Effector memory CD8-positive, alpha-beta T cell (primary cell): ENCODE results near the gene GLI3.

Experiments
- ATAC-seq: fragments of 150-1000 bp; cut with Tn5 transposase; replicated peaks from 2 replicates; pipeline ENCODE4 v1.10.0; 2021; ENCODE audit warnings: mild to moderate bottlenecking, moderate library complexity
- DNase-seq, 3 experiments: peaks; one replicate each; pipeline ENCODE4 v3.0.0; 2021
- H3K27ac Mint-ChIP-seq, 2 donors: one replicate each; pipeline ENCODE4 v1.8.0; 2022; ENCODE audit warnings: mild to moderate bottlenecking in 2 of 2, mixed read lengths in 2 of 2, moderate library complexity in 2 of 2
- H3K27me3 Mint-ChIP-seq, 2 donors: one replicate each; pipeline ENCODE4 v1.8.0; 2022; ENCODE audit warnings: mixed read lengths in 2 of 2
- H3K36me3 Mint-ChIP-seq: one replicate; pipeline ENCODE4 v1.8.0; 2022; ENCODE audit warnings: mild to moderate bottlenecking, moderate library complexity, mixed read lengths; ENCODE audit not compliant: insufficient read depth
- H3K4me1 Mint-ChIP-seq, 2 donors: one replicate each; pipeline ENCODE4 v1.8.0; 2022; ENCODE audit warnings: low read depth in 2 of 2, mixed read lengths in 2 of 2
- H3K4me3 Mint-ChIP-seq, 2 donors: one replicate each; pipeline ENCODE4 v1.8.0; 2022; ENCODE audit warnings: mild to moderate bottlenecking in 2 of 2, mixed read lengths in 2 of 2, moderate library complexity in 2 of 2
- H3K9me3 Mint-ChIP-seq, 2 donors: one replicate each; pipeline ENCODE4 v1.8.0; 2022; ENCODE audit warnings: mixed read lengths in 2 of 2

The GLI3 gene

DNA sequence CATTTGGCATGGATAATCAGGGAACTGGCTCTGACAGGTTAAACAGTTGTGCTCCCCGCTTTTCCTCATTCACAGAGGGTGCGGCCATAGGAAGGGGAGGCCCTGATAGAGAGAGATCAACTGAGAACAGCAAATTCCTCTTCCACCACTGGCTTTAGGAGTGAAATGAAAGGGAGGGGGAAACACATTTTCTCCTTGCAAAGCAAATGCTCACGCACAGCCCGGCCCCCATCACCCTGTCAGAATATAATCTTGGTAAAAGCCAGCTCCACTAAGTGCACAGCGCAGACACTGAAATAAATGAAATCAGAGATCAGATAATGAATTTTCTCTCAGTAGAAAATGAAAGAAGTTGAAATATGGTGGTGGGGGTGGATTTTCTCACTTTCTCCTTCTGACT, 187.2 kb downstream of the GLI3 start:
- ATAC-seq (no peak), DNase-seq (no peak)
- H3K27me3 Mint-ChIP-seq, result peaks cover 0 to 8% of the 10 kb centered on the region in 2 donors
- no peaks in the 10 kb centered on the region for H3K4me1 Mint-ChIP-seq
- H3K27ac Mint-ChIP-seq, result no peak overlapping the region
- H3K36me3 Mint-ChIP-seq, result no peaks in the 10 kb centered on the region
- H3K4me3 Mint-ChIP-seq, result no peak overlapping the region
- no peaks in the 10 kb centered on the region for H3K9me3 Mint-ChIP-seq

DNA sequence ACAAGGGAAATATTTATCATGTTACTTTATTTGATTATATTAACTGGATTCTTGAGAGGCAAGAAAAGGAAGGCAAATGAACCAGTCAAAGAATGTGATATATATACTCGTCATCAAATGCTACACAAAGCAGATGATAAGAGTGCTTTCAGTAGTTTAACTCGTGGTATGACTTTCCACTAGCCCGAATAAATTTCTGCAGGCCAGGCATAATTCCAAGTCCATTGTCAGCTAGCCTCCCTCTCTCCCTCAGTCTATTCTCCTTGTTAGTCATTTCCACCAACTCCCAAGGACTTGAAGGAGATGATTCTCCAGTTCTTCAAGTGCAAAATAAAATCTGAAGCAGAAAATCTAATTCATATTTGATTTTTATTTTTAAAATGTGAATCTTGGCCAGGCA, 190.5 kb downstream of the GLI3 start:
- H3K4me1 Mint-ChIP-seq, result no peaks in the 10 kb centered on the region
- no peak overlapping the region for H3K27ac Mint-ChIP-seq
- H3K36me3 Mint-ChIP-seq, result no peaks in the 10 kb centered on the region
- peaks cover 0 to 8% of the 10 kb centered on the region in 2 donors for H3K27me3 Mint-ChIP-seq
- DNase-seq (no peak), ATAC-seq (no peak)
- no peak overlapping the region for H3K4me3 Mint-ChIP-seq
- H3K9me3 Mint-ChIP-seq, result no peaks in the 10 kb centered on the region

DNA sequence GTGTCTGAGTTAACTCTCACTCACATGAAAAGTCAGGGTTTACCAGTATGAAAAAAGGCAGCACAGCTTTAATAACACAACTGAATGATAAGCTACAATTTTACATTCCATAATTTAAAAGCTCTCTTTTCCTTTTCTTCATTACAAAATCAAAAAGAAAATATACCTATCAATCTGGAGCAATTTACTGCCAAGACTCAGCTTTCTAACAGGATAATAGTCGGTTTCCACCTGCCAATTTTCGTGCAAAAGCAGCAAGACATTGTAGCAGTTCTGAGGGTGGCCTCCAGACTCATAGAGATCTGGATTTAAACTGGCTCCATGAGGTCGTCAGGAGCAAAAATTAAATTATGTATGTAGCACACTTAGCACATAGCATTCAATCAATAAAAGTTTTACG, 191.0 kb downstream of the GLI3 start:
- H3K27me3 Mint-ChIP-seq, result peaks cover 0 to 8% of the 10 kb centered on the region in 2 donors
- H3K27ac Mint-ChIP-seq, result no peak overlapping the region
- H3K4me3 Mint-ChIP-seq, result no peak overlapping the region
- no peak for ATAC-seq
- H3K36me3 Mint-ChIP-seq, result no peaks in the 10 kb centered on the region
- H3K4me1 Mint-ChIP-seq, result no peaks in the 10 kb centered on the region
- DNase-seq, result no peak
- no peaks in the 10 kb centered on the region for H3K9me3 Mint-ChIP-seq

DNA sequence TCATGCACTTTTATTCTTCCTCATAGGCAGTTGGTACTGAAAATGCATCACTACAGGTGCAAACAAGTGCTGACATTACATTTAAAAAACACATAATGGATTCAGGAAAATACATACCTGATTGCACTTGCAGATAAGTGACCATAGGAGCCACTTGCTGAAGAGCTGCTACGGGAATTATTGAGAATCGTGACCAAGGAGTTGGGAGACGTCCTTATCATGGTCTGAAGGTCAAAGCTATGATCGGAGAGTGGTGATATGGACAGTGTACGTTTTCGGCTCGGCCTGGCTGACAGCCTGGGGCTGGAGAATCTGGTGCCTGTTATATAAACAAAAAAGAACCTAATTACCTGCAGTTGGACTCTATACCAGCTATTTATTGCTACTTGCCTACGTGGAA, 197.1 kb downstream of the GLI3 start:
- ATAC-seq, result no peak

DNA sequence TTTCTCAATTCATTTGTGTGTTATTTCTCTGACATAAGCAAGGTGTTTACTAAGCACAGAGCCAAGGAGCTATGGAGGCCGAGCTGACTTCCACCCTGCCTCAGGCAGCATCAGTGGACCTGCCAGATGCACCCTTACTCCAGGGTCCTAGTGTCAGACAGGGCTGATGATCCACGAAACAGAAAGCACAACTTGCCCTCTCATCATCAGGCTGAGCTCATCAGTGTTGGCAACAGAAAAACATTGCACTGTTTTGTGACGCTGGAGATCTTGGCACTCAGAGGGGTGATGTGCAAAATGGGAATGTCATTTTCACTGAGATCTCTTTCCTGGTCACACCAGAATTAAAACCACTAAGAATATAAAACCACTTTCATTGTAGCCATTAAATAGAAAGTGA, 201.8 kb downstream of the GLI3 start:
- ATAC-seq (no peak), DNase-seq (no peak)
- H3K4me1 Mint-ChIP-seq, result no peaks in the 10 kb centered on the region
- H3K36me3 Mint-ChIP-seq, result no peaks in the 10 kb centered on the region
- no peak overlapping the region for H3K27ac Mint-ChIP-seq
- H3K9me3 Mint-ChIP-seq, result no peaks in the 10 kb centered on the region
- no peak overlapping the region for H3K4me3 Mint-ChIP-seq
- H3K27me3 Mint-ChIP-seq, result peaks cover 0 to 8% of the 10 kb centered on the region in 2 donors

More for the DNA sequence above, 197.1 kb downstream of the GLI3 start:
- no peak overlapping the region for H3K27ac Mint-ChIP-seq
- H3K9me3 Mint-ChIP-seq, result no peaks in the 10 kb centered on the region
- H3K27me3 Mint-ChIP-seq, result peaks cover 0 to 8% of the 10 kb centered on the region in 2 donors
- H3K4me3 Mint-ChIP-seq, result no peak overlapping the region
- DNase-seq, result no peak
- no peaks in the 10 kb centered on the region for H3K36me3 Mint-ChIP-seq
- no peaks in the 10 kb centered on the region for H3K4me1 Mint-ChIP-seq

DNA sequence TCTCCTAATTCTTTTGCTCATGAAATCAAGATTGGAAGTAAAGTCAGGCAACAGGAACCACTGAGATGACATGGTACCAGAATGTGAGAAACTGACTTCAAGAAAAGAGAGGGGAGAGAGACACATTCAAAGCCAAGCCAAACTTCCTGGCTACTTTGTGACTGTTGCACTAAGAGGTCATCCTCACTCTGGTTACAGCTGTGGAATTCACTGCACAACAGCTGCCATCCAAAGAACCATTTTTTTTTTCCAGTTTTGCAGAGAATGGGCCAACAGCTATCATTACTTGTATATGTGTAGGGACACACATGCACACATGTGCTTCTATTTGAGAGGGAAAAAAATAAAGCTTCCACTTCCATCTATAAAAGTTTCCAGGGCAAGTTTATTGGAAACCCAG, 203.5 kb downstream of the GLI3 start:
- DNase-seq, result no peak
- H3K27me3 Mint-ChIP-seq, result peaks cover 0 to 19% of the 10 kb centered on the region in 2 donors
- no peak overlapping the region for H3K4me3 Mint-ChIP-seq
- ATAC-seq, result no peak
- H3K4me1 Mint-ChIP-seq, result no peaks in the 10 kb centered on the region
- no peaks in the 10 kb centered on the region for H3K9me3 Mint-ChIP-seq
- H3K36me3 Mint-ChIP-seq, result no peaks in the 10 kb centered on the region
- no peak overlapping the region for H3K27ac Mint-ChIP-seq

DNA sequence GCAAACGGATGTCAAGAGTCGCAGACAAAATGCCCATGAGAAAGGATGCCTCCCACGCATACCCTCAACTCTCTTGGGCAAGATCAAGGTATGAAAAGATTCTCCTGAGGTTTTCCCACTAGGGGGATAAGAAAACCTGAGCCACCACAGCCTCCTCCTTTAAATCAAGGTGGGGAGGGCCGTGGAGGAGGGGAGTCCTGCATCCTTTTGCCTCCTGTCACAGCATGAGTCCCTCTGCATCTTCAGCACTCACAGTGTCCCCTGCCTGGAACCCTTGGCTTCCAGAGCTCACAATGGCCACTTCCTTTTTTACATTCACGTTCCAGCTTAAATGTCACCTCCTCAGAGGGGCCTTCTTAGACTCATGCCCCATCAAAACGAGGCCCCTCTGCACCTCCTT, 207.6 kb downstream of the GLI3 start:
- H3K9me3 Mint-ChIP-seq, result no peaks in the 10 kb centered on the region
- H3K36me3 Mint-ChIP-seq, result no peaks in the 10 kb centered on the region
- DNase-seq (no peak), ATAC-seq (no peak)
- no peak overlapping the region for H3K27ac Mint-ChIP-seq
- H3K4me3 Mint-ChIP-seq, result no peak overlapping the region
- H3K4me1 Mint-ChIP-seq, result no peaks in the 10 kb centered on the region
- H3K27me3 Mint-ChIP-seq, result peaks cover 0 to 11% of the 10 kb centered on the region in 2 donors

DNA sequence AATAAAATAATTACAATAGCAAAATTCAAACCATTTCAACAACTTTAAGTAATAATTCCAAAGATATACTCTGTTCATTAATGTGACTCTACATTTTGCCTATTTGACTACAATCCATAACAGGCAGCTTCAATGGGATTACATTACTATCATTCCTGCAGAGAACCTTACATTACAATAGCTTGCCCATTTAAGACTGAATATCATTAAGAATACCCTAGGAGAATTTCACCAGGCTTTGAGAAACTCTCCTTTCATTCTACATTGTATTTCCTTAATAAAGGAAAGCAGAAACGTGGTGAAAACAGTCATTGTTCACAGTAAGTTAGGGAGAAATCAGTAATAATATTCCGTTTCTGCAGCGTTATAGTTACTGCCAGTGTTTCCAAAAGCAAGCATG, 209.5 kb downstream of the GLI3 start:
- ATAC-seq (no peak), DNase-seq (no peak)
- H3K27me3 Mint-ChIP-seq, result peaks cover 0 to 11% of the 10 kb centered on the region in 2 donors
- no peaks in the 10 kb centered on the region for H3K9me3 Mint-ChIP-seq
- H3K27ac Mint-ChIP-seq, result no peak overlapping the region
- no peaks in the 10 kb centered on the region for H3K4me1 Mint-ChIP-seq
- H3K36me3 Mint-ChIP-seq, result no peaks in the 10 kb centered on the region
- H3K4me3 Mint-ChIP-seq, result no peak overlapping the region

DNA sequence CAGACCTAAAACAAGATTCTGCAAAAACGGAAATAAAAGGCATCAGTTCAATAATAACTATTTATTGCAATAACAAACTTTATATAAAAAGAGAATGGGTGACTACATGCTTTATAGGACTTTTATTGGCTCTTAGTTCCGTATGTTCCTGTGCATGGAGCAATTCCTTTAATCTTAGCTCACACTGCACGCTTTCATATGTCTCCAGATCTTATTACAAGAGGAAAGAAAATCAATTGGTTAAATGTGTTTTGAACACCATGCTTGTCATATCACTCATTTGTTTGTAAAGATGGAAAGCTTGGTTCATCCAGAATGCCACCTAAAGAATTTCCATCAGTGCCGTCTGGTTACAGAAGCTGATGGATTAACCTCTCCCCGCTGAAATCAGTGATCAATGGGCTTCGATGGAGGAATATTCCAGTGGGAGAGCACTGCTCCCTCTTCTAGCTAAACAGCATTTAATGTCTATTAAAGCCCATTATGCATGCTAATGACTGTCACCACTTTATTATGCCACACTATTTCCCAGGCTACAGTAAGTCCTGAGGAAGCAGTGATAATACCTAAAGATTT, 210.3 kb downstream of the GLI3 start:
- Mint-ChIP-seq H3K4me3 (no peak overlapping the region), H3K27ac (no peak overlapping the region), H3K9me3 (no peaks in the 10 kb centered on the region), H3K27me3 (peaks cover 0 to 11% of the 10 kb centered on the region in 2 donors), H3K4me1 (no peaks in the 10 kb centered on the region), H3K36me3 (no peaks in the 10 kb centered on the region)
- no peak for DNase-seq
- ATAC-seq, result no peak

DNA sequence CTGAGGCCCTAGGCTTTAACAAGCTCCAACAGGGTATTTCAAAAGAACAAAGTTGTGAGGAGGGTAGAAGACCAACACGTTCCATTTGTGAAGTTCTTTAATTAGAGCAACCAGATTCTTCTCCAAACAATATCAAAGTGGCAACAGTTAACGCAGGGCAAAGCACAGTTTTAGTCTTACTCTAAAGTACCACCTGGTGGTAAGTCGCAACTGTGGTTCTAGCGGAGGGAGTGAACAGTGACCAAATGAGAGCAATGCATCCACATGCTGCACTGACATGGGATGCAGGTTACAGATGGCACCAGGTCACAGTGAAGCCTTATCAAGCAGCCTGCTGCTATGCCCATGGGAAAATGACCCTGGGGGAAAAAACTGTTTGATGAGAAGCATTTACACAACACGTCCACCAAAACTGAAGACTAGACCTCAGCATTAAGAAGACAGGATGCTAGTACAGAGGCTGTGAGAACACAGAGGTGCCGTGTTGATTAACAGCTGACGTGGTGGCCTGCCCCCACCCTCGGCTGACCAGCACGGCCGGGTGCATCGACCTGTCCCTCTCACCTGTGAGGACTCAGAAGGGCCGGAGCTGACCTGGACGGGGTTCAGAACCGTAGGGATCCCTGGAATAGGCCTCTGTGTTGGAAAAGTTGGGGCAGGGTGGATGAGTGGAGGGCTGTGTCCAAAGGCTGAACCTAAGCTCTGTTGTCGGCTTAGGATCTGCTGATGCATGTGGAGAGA, 211.2 kb downstream of the GLI3 start:
- Mint-ChIP-seq H3K27me3 (peaks cover 0 to 11% of the 10 kb centered on the region in 2 donors), H3K36me3 (no peaks in the 10 kb centered on the region), H3K27ac (no peak overlapping the region), H3K9me3 (no peaks in the 10 kb centered on the region), H3K4me3 (no peak overlapping the region), H3K4me1 (no peaks in the 10 kb centered on the region)
- no peak for ATAC-seq
- DNase-seq, result no peak

DNA sequence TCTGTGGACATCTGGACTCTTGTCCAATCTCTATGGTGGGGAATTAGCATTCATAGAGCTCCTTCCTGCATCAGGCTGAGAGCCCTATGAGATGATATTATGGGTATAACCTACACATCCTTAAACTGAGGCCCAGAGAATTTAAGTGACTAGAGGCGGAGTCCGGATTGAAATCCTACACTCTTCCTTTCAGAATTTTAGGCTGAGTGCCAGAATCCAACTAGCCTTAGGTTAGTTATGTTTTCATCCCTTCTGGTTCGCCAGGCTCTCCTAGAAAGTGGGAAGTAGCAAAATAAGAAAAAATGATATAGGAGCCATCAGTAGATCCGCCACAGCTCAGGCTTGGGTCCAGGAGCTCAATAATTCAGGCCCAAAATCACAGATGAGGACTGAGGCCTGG, 212.5 kb downstream of the GLI3 start:
- H3K36me3 Mint-ChIP-seq, result no peaks in the 10 kb centered on the region
- H3K9me3 Mint-ChIP-seq, result no peaks in the 10 kb centered on the region
- no peak overlapping the region for H3K4me3 Mint-ChIP-seq
- H3K27ac Mint-ChIP-seq, result no peak overlapping the region
- H3K27me3 Mint-ChIP-seq, result peaks cover 0 to 4% of the 10 kb centered on the region in 2 donors
- no peak for DNase-seq
- no peaks in the 10 kb centered on the region for H3K4me1 Mint-ChIP-seq
- no peak for ATAC-seq

DNA sequence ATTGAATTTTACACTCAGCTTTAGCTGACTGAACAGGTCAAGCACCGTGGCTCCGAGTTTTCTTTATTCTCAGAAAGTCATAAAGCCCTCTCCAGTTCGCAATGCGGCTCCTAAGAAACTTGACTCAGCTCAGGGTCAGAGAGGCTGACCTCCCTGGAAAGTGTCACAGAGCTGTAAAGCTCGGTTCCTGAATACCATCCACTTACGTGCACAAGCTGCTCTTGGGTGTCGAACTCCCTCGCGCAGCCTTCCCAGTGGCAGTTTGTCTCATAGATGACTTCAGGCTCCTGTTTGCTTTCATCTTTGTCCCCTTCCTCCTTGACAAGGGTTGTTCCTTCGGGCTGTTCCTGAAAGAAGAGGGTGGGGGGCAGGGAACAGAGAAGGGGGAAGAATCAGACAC, 213.7 kb downstream of the GLI3 start:
- Mint-ChIP-seq H3K27ac (no peak overlapping the region), H3K36me3 (no peaks in the 10 kb centered on the region), H3K27me3 (no peaks in the 10 kb centered on the region), H3K4me1 (no peaks in the 10 kb centered on the region), H3K4me3 (no peak overlapping the region), H3K9me3 (no peaks in the 10 kb centered on the region)
- no peak for ATAC-seq
- no peak for DNase-seq

DNA sequence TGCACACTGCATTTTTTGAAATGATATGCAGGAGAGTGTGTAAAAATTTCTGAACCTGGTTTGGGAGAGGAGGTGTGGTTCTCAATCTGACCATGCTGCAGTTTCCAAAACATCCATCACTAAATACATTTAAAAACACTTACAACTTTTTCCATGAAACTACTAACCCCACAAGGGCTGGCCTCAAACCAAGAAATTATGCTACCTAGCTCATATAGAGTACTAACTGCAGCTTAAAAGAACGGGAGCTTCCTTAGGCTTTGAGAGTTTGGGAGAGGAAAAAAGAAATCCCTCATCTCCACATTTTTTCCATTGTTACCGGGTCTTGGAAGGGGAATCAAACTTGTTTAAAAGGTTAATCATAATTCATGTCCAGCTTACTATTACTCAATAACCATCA, 214.2 kb downstream of the GLI3 start:
- ATAC-seq (no peak), DNase-seq (no peak)
- no peaks in the 10 kb centered on the region for H3K9me3 Mint-ChIP-seq
- no peak overlapping the region for H3K4me3 Mint-ChIP-seq
- H3K4me1 Mint-ChIP-seq, result no peaks in the 10 kb centered on the region
- no peak overlapping the region for H3K27ac Mint-ChIP-seq
- no peaks in the 10 kb centered on the region for H3K36me3 Mint-ChIP-seq
- H3K27me3 Mint-ChIP-seq, result peaks cover 0 to under 1% of the 10 kb centered on the region in 2 donors

DNA sequence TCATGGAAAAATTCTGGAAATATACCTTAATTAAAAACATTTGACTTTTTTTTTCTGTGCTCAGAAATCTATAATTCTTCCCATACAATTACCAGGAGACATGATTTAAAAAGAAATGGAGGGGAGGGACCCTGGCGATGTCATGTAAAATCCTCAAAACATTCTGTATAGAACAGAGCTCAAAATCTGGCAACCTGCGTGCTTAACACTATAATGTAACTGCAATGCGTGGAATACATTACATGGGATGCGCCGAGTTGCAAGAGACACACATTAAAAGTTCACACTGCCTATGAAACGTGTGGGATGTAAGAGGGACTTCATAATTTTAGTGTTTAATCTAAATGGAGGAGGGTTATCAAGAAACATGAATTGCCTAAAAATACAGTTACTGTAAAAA, 215.0 kb downstream of the GLI3 start:
- peaks cover 0 to 8% of the 10 kb centered on the region in 2 donors for H3K27me3 Mint-ChIP-seq
- H3K4me3 Mint-ChIP-seq, result no peak overlapping the region
- no peaks in the 10 kb centered on the region for H3K4me1 Mint-ChIP-seq
- DNase-seq (no peak), ATAC-seq (no peak)
- H3K36me3 Mint-ChIP-seq, result no peaks in the 10 kb centered on the region
- peak overlapping the region in 1 of 2 donors; percentile 12 for H3K27ac Mint-ChIP-seq
- H3K9me3 Mint-ChIP-seq, result no peaks in the 10 kb centered on the region
